K562 (cell line): ENCODE results near the gene LUZP1. TPM values are rescaled to one million over a fixed set of nuclear protein-coding genes. Genes with fewer than 3 reads are reported as not detected.

Experiments
- ATAC-seq: fragments of 200-7000 bp; cut with Tn5 transposase; 3 replicates; pipeline ENCODE4 v1.9.1; 2020; ENCODE audit warnings: moderate library complexity
- BruUV-seq: library from RNA; stranded (reverse); fragments of 400-500 nt; replicated peaks from 2 replicates; lab custom pipeline; 2021; lab: Mats Ljungman, UMichigan
- CTCF ChIA-PET: fragments of 300-600 bp; formaldehyde crosslinking; extraction: SDS; loops from one replicate; lab custom pipeline; 2021; ENCODE audit warnings: low intra/inter-chr PET ratio; lab: Yijun Ruan, JAX
- POLR2A ChIA-PET: fragments of 300-600, 350-650 bp; sonication (Branson Sonifier 250); formaldehyde crosslinking; extraction: SDS; loops from one replicate; lab custom pipeline; 2021; ENCODE audit warnings: antibody characterized with exemption, inconsistent platforms; lab: Yijun Ruan, JAX
- DNase-seq, 4 experiments: peaks; one replicate each; pipeline versions ENCODE4 v3.0.0 to v3.0.0-alpha.2; 2011 to 2018; ENCODE audit warnings: low spot score in 3 of 4, mixed read lengths in 3 of 4; ENCODE audit errors: extremely low read depth in 1 of 4
- FAIRE-seq: peaks from 2 replicates; lab custom pipeline; 2011; peaks lifted over from hg19 to GRCh38; lab: Jason Lieb, UNC
- H2AFZ ChIP-seq: 2 replicates; pipeline ENCODE4 v1.6.0; 2011; ENCODE audit warnings: low read depth, low read length, control low read depth, inconsistent platforms
- H3K27ac ChIP-seq: fragments of 200-600 bp; 3 replicates; pipeline ENCODE4 v1.8.0; 2011; ENCODE audit warnings: low read depth, mild to moderate bottlenecking, control low read depth, inconsistent platforms, low read length, moderate library complexity, mixed read lengths; ENCODE audit errors: extremely low read depth
- H3K27me3 ChIP-seq, 2 experiments: fragments of 300-600 bp in 1 of 2; 2 replicates in 1 of 2; 3 replicates in 1 of 2; pipeline versions ENCODE4 v1.6.0 to v1.8.0; 2011; ENCODE audit warnings: inconsistent platforms in 2 of 2, low read length in 2 of 2, mild to moderate bottlenecking in 1 of 2, mixed read lengths in 1 of 2, moderate library complexity in 1 of 2; ENCODE audit not compliant: control insufficient read depth in 2 of 2, insufficient read depth in 2 of 2
- H3K36me3 ChIP-seq: fragments of 300-600 bp; 3 replicates; pipeline ENCODE4 v1.8.0; 2011; ENCODE audit warnings: mild to moderate bottlenecking, low read length, inconsistent platforms; ENCODE audit not compliant: control insufficient read depth, insufficient read depth
- H3K4me1 ChIP-seq, 2 experiments: fragments of 200-600 bp in 1 of 2; replicated peaks in 1 of 2; 2 replicates in 1 of 2; 3 replicates in 1 of 2; pipeline versions ENCODE4 v1.5.1 to v1.8.0; 2011; ENCODE audit warnings: inconsistent platforms in 2 of 2, low read length in 2 of 2, mild to moderate bottlenecking in 1 of 2, mixed read lengths in 1 of 2, moderate library complexity in 1 of 2; ENCODE audit not compliant: control insufficient read depth in 2 of 2, insufficient read depth in 2 of 2
- H3K4me2 ChIP-seq: 2 replicates; pipeline ENCODE4 v1.6.1; 2011; ENCODE audit warnings: low read length, control low read depth, inconsistent platforms, mixed read lengths; ENCODE audit not compliant: insufficient read depth
- H3K4me3 ChIP-seq: fragments of 200-600 bp; sonication (generic), shearing (Covaris generic); 2 replicates; pipeline ENCODE4 v1.5.1; 2016; ENCODE audit warnings: control low read depth, inconsistent platforms
- H3K79me2 ChIP-seq: fragments of 200-600 bp; 3 replicates; pipeline ENCODE4 v1.8.0; 2011; ENCODE audit warnings: low read length, inconsistent platforms; ENCODE audit not compliant: control insufficient read depth, insufficient read depth
- H3K9ac ChIP-seq, 2 experiments: 2 replicates each; pipeline versions ENCODE4 v1.6.0 to v1.6.1; 2011; ENCODE audit warnings: low read depth in 2 of 2, low read length in 2 of 2, control low read depth in 1 of 2, inconsistent platforms in 1 of 2, mild to moderate bottlenecking in 1 of 2, mixed read lengths in 1 of 2; ENCODE audit not compliant: insufficient read depth in 1 of 2
- H3K9me1 ChIP-seq: one replicate; pipeline ENCODE4 v1.6.0; 2011; ENCODE audit warnings: inconsistent platforms, mild to moderate bottlenecking, low read length, moderate library complexity; ENCODE audit not compliant: control insufficient read depth, insufficient read depth
- H3K9me3 ChIP-seq: replicated peaks from 2 replicates; pipeline ENCODE4 v1.5.1; 2011; ENCODE audit warnings: low read depth, low read length, inconsistent platforms; ENCODE audit not compliant: control insufficient read depth, insufficient read depth
- H4K20me1 ChIP-seq: replicated peaks from 2 replicates; pipeline ENCODE4 v1.6.1; 2011; ENCODE audit warnings: low read length, inconsistent platforms, mixed read lengths; ENCODE audit not compliant: control insufficient read depth, insufficient read depth
- CBX1 ChIP-seq: sonication (generic); IDR thresholded peaks from 2 replicates; pipeline ENCODE4 v1.6.1; 2016; ENCODE audit warnings: antibody characterized with exemption, low read depth, mild to moderate bottlenecking
- GTF2E2 ChIP-seq: fragments of 200-800 bp; sonication (Bioruptor generic); IDR thresholded peaks from 2 replicates; pipeline ENCODE4 v1.6.1; 2016; ENCODE audit warnings: missing genetic modification characterization, missing compliant biosample characterization
- NCOA2 ChIP-seq, 2 experiments: fragments of 450-650 bp; IDR thresholded peaks; 2 replicates each; pipeline ENCODE4 v1.6.1; 2018; ENCODE audit warnings: mild to moderate bottlenecking in 2 of 2, moderate library complexity in 1 of 2; ENCODE audit not compliant: partially characterized antibody in 2 of 2
- NRF1 ChIP-seq, 2 experiments: fragments of 450-650 bp; IDR thresholded peaks in 1 of 2; conservative IDR thresholded peaks in 1 of 2; 2 replicates each; pipeline ENCODE4 v1.6.1; 2014; ENCODE audit warnings: mild to moderate bottlenecking in 2 of 2
- RFX5 ChIP-seq: IDR thresholded peaks from 2 replicates; pipeline ENCODE4 v1.6.1; 2011; ENCODE audit warnings: low read depth, mild to moderate bottlenecking, improper control_type of control experiment, low read length
- SMAD1 ChIP-seq: fragments of 150-350 bp; IDR thresholded peaks from 2 replicates; pipeline ENCODE4 v1.6.1; 2014; ENCODE audit warnings: low read length, low read depth; ENCODE audit not compliant: partially characterized antibody
- SRSF3 ChIP-seq: fragments of 200-400 bp; formaldehyde crosslinking; IDR thresholded peaks from 2 replicates; pipeline ENCODE4 v1.6.1; 2016; ENCODE audit warnings: mild to moderate bottlenecking, low read length, moderate library complexity; ENCODE audit not compliant: insufficient read depth
- THAP12 ChIP-seq: fragments of 250-450 bp; sonication (Bioruptor Pico); IDR thresholded peaks from 2 replicates; pipeline ENCODE4 v1.9.0; 2021; ENCODE audit warnings: mild to moderate bottlenecking, inconsistent platforms
- XRCC4 ChIP-seq: IDR thresholded peaks from one replicate; pipeline ENCODE4 v1.6.1; 2011; ENCODE audit not compliant: insufficient read depth, insufficient read length; ENCODE audit errors: extremely low read depth
- ZNF408 ChIP-seq: fragments of 250-450 bp; sonication (Bioruptor Pico); IDR thresholded peaks from 2 replicates; pipeline ENCODE4 v1.4.0; 2020; ENCODE audit warnings: low read depth, mild to moderate bottlenecking, moderate library complexity
- ZNF507 ChIP-seq: conservative IDR thresholded peaks from 2 replicates; pipeline ENCODE4 v1.6.1; 2017; ENCODE audit warnings: missing genetic modification characterization, missing compliant biosample characterization
- ZNF764 ChIP-seq: fragments of 250-450 bp; sonication (Bioruptor Pico); IDR thresholded peaks from 2 replicates; pipeline ENCODE4 v1.4.0; 2020; ENCODE audit warnings: low read depth, mild to moderate bottlenecking, moderate library complexity
- ZNF766 ChIP-seq: fragments of 200-800 bp; sonication (Bioruptor generic); conservative IDR thresholded peaks from 2 replicates; pipeline ENCODE4 v1.6.1; 2016; ENCODE audit warnings: missing genetic modification characterization, missing compliant biosample characterization
- WGBS: fragments of 100-300 bp; shearing (Covaris generic); methylation state at CpG from one replicate; pipeline ENCODE4 v1.1.6; 2016; ENCODE audit warnings: low coverage, mixed read lengths; ENCODE audit not compliant: insufficient coverage; ENCODE audit errors: missing lambda C conversion rate; 5-methylcytosine and 5-hydroxymethylcytosine counted together
- in situ Hi-C: fragments of 300-500 bp; cut with MboI; formaldehyde crosslinking; loops from 4 replicates; pipeline ENCODE4 v1.15.0; 2018; ENCODE audit warnings: inconsistent platforms, mixed read lengths
- intact Hi-C: fragments of 100-400 bp; cut with micrococcal nuclease; formaldehyde crosslinking; loops from 2 replicates; pipeline ENCODE4 v1.14.2; 2022
- polyA plus RNA-seq, 8 experiments: library from polyadenylated mRNA; depleted of rRNA in 4 of 8; stranded (reverse) in 5 of 8; unstranded in 3 of 8; fragments of >200 nt; fragmentation: Nextera tagmentation in 2 of 8; fragmentation: Illumina TruSeq in 1 of 8; extraction: Ambion mirVana in 2 of 8; extraction: Trizol in 1 of 8; gene quantifications; 2 replicates each; pipeline versions ENCODE4 v1.2.1 to v1.2.3, GENCODE V29; 2011 to 2014; ENCODE audit warnings: inconsistent platforms in 1 of 8, missing spikeins in 1 of 8
- total RNA-seq, 7 experiments: library from RNA; depleted of rRNA in 6 of 7; stranded (reverse); fragments of >200 nt in 6 of 7; fragmentation: Illumina TruSeq in 2 of 7; extraction: Trizol in 2 of 7; gene quantifications; 2 replicates each; pipeline versions ENCODE4 v1.2.1 to v1.2.3, GENCODE V29; 2011 to 2021; ENCODE audit warnings: low replicate concordance in 1 of 7
- TF ChIP-seq, protein P1 (sequence below): sonication (generic); formaldehyde crosslinking; IDR thresholded peaks from 2 replicates; pipeline ENCODE4 v1.8.1; 2023; ENCODE audit warnings: mild to moderate bottlenecking, missing genetic modification reagents

LUZP1 gene
- total and polyA plus RNA-seq, 9 of the 15 experiments (the other 6 are each of a cell fraction or from before 2014, with no cell fraction given): 6.5 to 19.1 (median 12.4) TPM

DNA sequence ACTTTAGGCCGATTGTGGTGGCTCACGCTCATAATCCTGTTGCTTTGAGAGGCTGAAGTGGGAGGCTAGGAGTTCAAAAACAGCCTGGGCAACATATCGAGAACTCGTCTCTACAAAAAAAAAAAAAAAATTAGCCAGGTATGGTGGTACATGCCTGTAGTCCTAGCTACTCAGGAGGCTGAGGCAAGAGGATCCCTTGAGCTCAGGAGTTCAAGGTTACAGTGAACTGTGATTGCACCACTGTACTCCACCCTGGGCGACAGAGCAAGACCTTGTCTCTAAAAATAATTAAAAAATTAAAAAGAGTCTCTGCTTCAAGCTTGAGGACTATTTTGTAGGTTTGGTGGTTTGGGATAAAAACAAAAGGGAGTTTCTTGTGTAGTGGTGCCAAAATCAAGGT lies 128.1 kb downstream of the LUZP1 start:
- Histone ChIP-seq H2AFZ (no peak overlapping the region), H3K27ac (no peak overlapping the region), H3K4me3 (no peak overlapping the region), H3K27me3 (no peaks in the 10 kb centered on the region), H4K20me1 (peaks cover 5% of the 10 kb centered on the region; the same call in 1 of the 2 replicates), H3K4me2 (no peak overlapping the region), H3K9me3 (no peaks in the 10 kb centered on the region), H3K9me1 (no peaks in the 10 kb centered on the region), H3K79me2 (peaks cover 91% of the 10 kb centered on the region), H3K4me1 (0 out of 5 replicates have a peak, but pooled peaks cover 0 to 7% of the 10 kb centered on the region in 2 experiments), H3K9ac (no peak overlapping the region), H3K36me3 (peaks cover 34% of the 10 kb centered on the region)
- intact Hi-C loops (no loop called here), in situ Hi-C loops (no loop called here)
- POLR2A ChIA-PET: interaction anchor here (0.6 to 1.4 kb wide), 7 partner anchors 9 to 287 kb away, joined by 3 to 11 read pairs (median 3); no protein-coding TSS in a partner anchor
- FAIRE-seq: no peak
- ATAC-seq: no peak
- BruUV-seq: no TSS peak
- no peak for TF ChIP-seq ZNF507
- TF ChIP-seq ZNF764 (CRISPR knock-in tag): no peak
- no peak for TF ChIP-seq ZNF766 (CRISPR knock-in tag)
- no peak for TF ChIP-seq ZNF408
- no peak for TF ChIP-seq XRCC4
- TF ChIP-seq NCOA2 (IDR thresholded peaks at IDR 0.05; ENCODE audit: partially characterized antibody in 2 of 2): no peak
- no peak for TF ChIP-seq SRSF3
- TF ChIP-seq RFX5: no peak
- TF ChIP-seq NRF1 (conservative IDR thresholded peaks at IDR 0.05 in 1 of 2, IDR thresholded peaks at IDR 0.05 in 1 of 2): no peak
- no peak for TF ChIP-seq GTF2E2 (tag)
- no peak for TF ChIP-seq SMAD1
- TF ChIP-seq CBX1: no peak
- TF ChIP-seq, protein P1, sequence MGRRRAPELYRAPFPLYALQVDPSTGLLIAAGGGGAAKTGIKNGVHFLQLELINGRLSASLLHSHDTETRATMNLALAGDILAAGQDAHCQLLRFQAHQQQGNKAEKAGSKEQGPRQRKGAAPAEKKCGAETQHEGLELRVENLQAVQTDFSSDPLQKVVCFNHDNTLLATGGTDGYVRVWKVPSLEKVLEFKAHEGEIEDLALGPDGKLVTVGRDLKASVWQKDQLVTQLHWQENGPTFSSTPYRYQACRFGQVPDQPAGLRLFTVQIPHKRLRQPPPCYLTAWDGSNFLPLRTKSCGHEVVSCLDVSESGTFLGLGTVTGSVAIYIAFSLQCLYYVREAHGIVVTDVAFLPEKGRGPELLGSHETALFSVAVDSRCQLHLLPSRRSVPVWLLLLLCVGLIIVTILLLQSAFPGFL (CRISPR knock-in tag): no peak
- no peak for TF ChIP-seq THAP12 (CRISPR knock-in tag)
- DNase-seq: no peak
- CTCF ChIA-PET: no interaction called here
- 91% methylated on average over 5 of the region's 5 CpGs for WGBS
